ENCODE results near the gene TCAIM. TPM values are rescaled to one million over a fixed set of nuclear protein-coding genes. Genes with fewer than 3 reads are reported as not detected.

Gene TCAIM
- total RNA-seq, 1 experiment from 2014 or later = 18.6 TPM

DNA sequence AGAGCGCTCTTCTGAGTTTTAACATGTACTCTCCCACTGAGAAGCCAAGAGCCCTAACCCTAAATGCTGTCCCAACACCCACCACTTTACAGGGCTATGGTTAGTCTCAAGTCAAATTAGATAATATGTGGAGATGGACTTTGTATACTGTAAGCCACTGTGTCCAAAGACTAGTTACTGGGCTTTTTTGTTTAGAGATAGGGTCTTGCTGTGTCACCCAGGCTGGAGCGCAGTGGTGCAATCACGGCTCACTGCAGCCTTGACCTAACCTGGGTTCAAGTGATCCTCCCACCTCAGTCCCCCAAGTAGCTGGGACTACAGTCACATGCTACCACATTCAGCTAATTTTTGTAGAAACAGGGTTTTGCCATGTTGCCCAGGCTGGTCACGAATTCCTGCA, 115.7 kb downstream of the TCAIM start:
- Histone ChIP-seq H3K36me3 (peaks cover 70% of the 10 kb centered on the region), H3K27me3 (replicated peaks) (no peaks in the 10 kb centered on the region), H3K4me3 (no peak overlapping the region), H3K4me1 (replicated peaks) (no peaks in the 10 kb centered on the region), H3K9me3 (replicated peaks) (no peaks in the 10 kb centered on the region), H3K27ac (no peak overlapping the region)
- DNase-seq (ENCODE audit: low read depth in 1 of 2, low spot score in 2 of 2) = no peak

DNA sequence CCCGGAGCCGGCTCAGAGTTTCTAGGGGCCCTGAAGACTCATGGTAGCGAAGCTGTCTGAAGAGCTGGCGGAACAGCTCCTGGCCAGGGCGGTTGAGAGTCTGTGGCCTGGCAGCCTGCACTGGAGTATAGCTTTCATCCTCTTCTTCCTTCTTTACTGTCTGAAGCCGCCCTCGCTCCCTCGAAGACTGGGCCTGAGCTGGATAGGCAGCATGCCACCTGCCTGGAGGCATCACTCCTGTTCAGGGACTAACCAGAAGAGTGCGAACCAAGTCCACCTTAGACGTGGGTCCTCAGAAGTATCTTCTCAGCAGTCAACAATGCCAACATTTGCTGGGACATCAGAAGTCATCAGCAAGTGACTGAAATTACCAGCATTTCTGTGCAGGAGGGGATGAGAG, 116.8 kb downstream of the TCAIM start:
- no peaks in the 10 kb centered on the region for H3K4me1 ChIP-seq (replicated peaks)
- no peaks in the 10 kb centered on the region for H3K9me3 ChIP-seq (replicated peaks)
- no peak for DNase-seq (ENCODE audit: low read depth in 1 of 2, low spot score in 2 of 2)
- no peaks in the 10 kb centered on the region for H3K27me3 ChIP-seq (replicated peaks)
- H3K36me3 ChIP-seq = peaks cover 69% of the 10 kb centered on the region
- H3K4me3 ChIP-seq = no peak overlapping the region
- H3K27ac ChIP-seq = no peak overlapping the region

Other genes with a start within 250 kb of the TCAIM start
- gene TOPAZ1, start 96.9 kb upstream of the TCAIM start, total RNA-seq (2014; rRNA removed; shearing (Covaris generic)) = not detected in 2 replicates
- gene ZNF445, start 138.9 kb downstream of the TCAIM start, total RNA-seq (2014; rRNA removed; shearing (Covaris generic)) = 3.7 and 5.8 TPM in 2 replicates
- gene ZKSCAN7, start 216.4 kb downstream of the TCAIM start, total RNA-seq (2014; rRNA removed; shearing (Covaris generic)) = 4.1 and 4.4 TPM in 2 replicates
- gene ZNF660, start 246.2 kb downstream of the TCAIM start, total RNA-seq (2014; rRNA removed; shearing (Covaris generic)) = 2.6 and 4.3 TPM in 2 replicates